ENCODE results near the gene SPINT1. TPM values are rescaled to one million over a fixed set of nuclear protein-coding genes. Genes with fewer than 3 reads are reported as not detected.

SPINT1 gene
- total and polyA plus RNA-seq, 2 of the 13 experiments (the other 11 are each of a cell fraction or from before 2014, with no cell fraction given): 0.49 to 2.5 TPM

- no peak for TF ChIP-seq AFF4 (CRISPR knock-in tag; IDR thresholded peaks at IDR 0.05)
- TF ChIP-seq RELA (CRISPR knock-in tag; IDR thresholded peaks at IDR 0.05): no peak
- TF ChIP-seq TCF12 (IDR thresholded peaks at IDR 0.05): no peak
- no peak for TF ChIP-seq TCF12 (CRISPR knock-in tag; IDR thresholded peaks at IDR 0.05)
- no peak for TF ChIP-seq RARG (CRISPR knock-in tag; IDR thresholded peaks at IDR 0.05; ENCODE audit: low read depth)
- no peak for TF ChIP-seq RNF2 (conservative IDR thresholded peaks at IDR 0.05; ENCODE audit: low read depth)
- TF ChIP-seq ZUFSP (CRISPR knock-in tag; IDR thresholded peaks at IDR 0.05; ENCODE audit: borderline replicate concordance): no peak
- no peak for TF ChIP-seq ZNF891 (CRISPR knock-in tag; IDR thresholded peaks at IDR 0.05)
- TF ChIP-seq KMT2B (CRISPR knock-in tag; IDR thresholded peaks at IDR 0.05): no peak
These were observed 28.1 kb downstream of the SPINT1 start (continued) for GRCh38 chr15:40871749-40872617.
